ENCODE results near the gene SEMA6B.

SEMA6B gene

DNA sequence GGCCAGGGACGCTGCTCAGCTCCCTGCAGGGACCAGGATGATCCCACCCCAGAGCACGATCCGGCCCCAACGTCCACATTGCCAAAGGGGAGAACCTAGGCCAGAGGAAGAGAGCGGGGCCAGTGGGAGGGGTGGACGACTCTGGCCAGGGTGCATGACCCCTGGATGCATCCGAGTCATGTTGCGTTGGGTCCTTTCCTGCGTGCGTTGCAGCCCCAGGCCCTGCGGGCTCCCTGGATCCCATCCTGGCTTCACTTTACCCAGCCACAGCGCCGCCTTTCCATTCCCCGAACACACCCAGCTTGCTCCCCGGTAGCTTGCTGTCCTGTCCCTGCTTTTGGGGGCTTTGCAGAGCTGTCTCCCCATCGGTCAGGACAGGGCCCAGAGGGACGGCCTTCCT lies 51.7 kb downstream of the SEMA6B start:
- DNase-seq (ENCODE audit: low read depth): no peak

GRCh38 chr19:4507150-4507452 lies 52.4 kb downstream of the SEMA6B start:
- no peak for DNase-seq (ENCODE audit: low read depth)

DNA sequence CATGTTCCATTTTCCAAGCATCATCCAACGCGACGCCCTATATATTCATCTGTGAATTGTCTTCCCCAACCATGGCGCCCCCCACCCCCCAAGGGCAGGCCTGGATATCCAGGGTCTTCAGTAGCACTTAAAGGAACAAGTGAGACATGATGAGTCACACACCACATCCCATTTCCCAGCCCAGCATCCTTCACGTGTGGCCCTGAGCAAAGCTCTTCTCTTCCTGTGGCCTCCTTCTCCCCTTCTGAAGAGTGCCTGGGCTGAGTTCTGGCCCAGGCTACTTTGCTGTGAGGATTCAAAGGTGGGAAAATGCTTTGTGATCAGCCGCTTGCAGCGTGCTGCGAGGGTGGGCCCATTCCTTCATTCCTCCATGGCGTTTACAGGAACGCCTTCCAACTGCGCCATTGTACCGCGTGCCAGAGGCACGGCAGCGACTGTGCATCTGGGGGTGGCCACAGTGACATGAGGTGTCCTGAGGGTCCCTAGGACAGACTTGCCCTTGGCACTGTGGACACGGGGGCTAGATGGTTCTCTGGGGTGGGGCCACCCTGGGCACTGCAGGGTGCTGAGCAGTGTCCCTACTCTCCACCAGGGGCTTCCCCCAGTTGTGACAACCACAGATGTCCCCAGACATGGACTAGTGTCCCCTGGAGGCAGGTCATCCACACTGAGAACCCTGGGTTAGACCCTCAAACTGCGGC lies 52.9 kb downstream of the SEMA6B start:
- no peak for DNase-seq (ENCODE audit: low read depth)

DNA sequence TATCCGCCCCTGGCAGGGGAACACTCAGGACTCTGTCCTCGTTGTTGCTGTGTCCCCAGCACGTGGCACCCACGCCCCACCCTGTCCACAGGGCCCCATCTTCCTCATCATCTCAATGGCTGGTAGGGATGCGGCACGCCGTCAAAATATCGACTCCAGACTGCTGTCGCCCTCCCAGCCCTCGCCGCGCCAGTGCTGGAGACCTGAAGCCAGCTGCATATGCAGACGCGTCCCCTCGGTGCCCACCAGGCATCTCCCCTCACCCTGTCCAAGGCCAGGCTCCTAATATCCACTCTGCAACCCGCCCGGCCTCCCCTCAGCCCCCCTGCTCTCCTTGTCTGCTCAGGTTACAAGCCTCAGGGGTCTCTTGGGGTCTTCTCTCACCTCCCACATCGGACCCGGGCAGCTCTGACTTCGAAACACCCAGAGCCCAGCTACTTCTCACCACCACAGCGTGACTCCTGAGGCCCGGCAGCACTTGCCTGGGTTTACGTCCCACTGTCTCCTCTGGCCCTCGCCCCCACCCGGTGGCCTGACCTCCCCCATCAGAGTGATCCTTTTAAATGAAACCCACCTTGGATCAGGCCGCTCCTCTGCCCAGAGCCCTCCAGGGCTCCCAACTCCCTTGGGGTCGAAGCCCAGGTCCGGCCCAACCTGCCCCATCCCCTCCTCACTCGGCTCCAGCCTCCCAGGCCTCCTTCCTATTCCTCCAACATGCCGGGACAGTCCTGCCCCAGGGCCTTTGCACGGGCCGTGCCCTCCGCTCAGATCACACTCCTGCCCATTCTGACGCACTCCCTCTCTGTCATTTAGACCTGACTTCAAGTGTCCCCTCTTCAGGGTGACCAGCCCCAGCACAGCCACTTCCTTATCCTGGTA lies 53.7 kb downstream of the SEMA6B start:
- no peak for DNase-seq (ENCODE audit: low read depth)

DNA sequence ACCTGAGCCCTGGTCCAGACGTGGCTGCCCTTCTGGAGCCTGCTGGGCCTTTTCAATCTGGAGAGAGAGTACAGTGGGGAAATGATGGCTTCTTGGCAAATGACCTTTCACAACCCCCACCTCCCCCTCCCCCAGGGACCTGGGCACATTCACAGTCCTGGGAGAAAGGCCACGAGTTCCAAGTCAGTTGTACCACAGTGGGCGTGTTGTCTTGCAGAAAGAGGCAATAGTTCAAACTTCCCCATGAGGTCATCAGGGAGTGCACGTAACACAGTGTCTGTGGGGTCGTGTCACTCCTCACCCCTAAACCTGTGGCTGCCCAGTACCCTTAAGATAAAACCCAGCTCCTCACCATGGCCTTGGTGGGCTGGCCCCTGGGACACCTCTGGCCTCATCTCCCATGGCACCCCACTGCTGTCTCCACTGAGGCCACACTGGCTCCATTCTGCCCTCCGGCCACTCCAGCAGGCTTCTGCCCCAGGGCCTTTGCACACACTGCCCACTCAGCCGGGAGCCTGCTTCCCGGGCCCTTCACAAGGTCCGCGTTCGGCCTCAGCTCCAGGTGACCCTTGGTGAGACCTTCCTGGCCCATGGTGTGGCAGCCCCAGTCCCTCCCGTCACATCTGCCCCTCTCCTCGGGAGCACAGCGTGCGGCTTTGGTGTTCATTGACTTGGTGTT lies 54.5 kb downstream of the SEMA6B start:
- DNase-seq (ENCODE audit: low read depth): no peak

- DNase-seq (ENCODE audit: low read depth): no peak
These were observed 55.2 kb downstream of the SEMA6B start for GRCh38 chr19:4504297-4504701.

- DNase-seq (ENCODE audit: low read depth): no peak
These were observed 55.7 kb downstream of the SEMA6B start for GRCh38 chr19:4503825-4504170.

DNA sequence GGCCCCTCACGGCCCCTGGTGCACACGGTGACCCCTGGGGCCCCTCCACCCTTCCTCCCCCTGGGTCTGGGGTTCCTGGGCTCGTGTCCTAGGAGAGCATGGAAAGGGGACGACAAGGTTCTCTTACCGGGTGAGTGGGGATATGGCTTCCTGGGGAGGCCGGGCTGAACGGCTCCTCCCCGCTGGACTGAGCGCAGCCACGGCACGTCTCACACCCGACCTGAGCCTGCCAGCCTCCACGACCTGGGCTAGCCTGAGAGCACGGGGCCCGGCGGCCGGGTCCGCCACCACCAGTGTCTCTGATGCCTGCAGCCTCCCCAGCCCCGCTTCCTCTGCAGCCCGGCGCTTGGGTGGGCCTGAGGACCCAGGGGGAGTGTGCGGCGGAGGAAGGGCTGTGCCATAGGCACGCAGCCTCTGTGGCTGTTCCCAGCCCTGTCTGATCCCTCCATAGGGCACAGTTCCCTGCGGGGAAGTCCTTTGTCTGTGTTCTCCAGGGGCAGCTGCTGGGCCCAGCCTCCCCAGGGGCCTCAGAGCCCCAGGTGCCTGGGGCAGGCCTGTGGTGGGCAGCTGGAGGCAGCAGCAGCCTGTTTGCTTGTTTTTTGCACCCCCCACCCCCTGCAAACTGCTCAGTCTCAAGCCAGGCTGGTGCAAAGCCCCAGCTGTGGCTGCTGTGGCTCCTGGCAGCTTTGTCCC lies 56.2 kb downstream of the SEMA6B start:
- no peak for DNase-seq (ENCODE audit: low read depth)

DNA sequence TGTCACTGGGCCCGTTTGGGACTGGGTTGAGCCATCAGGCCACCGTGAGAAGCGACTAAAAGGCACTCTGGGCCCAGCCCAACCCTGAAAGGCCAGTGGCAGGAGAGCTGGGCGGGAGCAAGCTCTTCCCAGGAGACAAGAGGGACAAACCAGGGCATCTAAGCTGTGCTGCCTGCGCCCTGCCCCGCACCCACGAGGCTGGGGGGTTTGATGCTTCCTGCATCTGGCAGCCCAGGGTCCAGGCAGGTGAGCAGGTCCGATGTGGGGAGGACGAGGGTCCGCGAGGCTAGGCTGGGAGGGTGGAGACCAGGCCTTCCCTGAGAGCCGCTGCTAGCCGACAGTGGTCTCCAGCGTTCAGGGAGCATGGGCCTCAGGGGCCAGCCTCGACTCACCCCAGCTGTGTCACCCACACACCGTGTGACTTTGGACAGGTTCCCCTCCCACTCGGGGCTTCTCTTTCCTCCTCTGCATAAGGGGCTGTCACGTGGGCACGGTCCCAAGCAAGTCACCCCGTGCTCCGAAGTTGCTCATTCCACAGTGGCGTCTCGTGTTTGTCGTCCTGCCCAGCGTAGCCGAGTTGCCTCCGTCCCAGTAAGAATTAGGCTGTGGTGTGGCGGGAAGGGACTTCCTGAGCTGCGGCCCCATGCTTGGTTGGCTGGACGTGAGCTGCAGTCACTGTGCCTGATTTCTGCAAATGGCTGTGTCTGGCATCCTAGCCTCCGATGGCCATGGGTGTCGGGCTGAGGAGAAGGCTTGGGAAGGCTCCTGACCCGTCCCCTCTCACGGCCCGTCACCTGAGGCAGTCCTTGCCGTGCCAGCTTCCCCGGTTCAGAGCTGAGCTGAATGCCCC lies 57.0 kb downstream of the SEMA6B start:
- no peak for DNase-seq (ENCODE audit: low read depth)

- no peak for DNase-seq (ENCODE audit: low read depth)
These were observed 57.8 kb downstream of the SEMA6B start for GRCh38 chr19:4501691-4502090.

DNA sequence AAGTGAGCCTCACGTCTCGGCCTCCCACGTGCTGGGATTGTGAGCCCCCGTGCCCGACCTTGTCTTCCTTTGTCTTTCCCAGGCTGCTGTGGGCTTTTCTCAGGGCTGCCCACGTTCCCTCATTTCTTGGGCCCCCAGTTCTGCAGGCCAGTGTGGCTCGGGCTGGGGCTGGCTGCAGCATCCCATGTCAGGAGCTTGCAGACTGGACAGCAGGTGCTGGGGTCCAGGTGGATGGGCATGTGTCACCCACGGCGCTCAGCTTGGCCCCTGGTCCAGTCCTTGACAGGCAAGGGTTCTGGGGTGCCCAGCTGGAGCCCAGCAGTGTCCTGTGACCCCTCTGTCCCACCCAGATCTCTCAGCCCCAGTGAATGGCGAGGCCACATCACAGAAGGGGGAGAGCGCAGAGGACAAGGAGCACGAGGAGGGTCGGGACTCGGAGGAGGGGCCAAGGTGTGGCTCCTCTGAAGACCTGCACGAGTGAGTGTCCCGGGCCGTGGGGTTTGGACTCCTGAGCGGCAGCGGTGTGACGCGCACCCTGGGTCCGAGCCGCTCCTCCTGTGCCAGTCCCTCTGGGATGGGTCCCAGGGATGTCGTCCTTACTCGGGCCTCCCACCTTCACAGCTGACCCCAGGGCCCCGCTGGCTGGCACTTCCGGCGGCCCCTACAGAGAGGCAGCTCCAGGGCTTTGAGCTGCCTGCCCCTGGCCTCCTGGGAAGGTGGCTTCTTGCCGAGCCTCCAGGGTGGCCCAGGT lies 58.5 kb downstream of the SEMA6B start:
- DNase-seq (ENCODE audit: low read depth): no peak

DNA sequence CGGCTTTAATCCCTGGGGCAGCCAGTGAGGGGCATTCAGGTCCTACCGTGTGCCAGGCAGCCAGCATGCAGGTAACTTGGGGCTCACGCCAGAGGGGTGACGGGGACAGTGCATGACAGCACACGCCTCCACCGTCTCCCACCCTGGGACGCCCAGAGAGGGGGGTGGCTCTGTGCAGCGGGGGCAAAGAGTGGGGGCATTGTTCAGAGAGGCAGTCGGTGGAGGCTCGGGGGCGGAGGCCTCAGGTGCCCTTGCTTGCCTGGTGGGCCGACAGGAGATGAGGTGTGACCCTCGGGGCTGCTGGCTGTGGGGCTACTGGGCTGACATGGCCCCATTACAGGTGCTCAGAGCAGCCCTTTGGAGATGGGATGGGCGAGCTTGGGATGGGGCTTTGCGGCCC lies 59.6 kb downstream of the SEMA6B start:
- no peak for DNase-seq (ENCODE audit: low read depth)

GRCh38 chr19:4499318-4499717 lies 60.2 kb downstream of the SEMA6B start:
- DNase-seq (ENCODE audit: low read depth): no peak

GRCh38 chr19:4498694-4499093 lies 60.8 kb downstream of the SEMA6B start:
- no peak for DNase-seq (ENCODE audit: low read depth)

DNA sequence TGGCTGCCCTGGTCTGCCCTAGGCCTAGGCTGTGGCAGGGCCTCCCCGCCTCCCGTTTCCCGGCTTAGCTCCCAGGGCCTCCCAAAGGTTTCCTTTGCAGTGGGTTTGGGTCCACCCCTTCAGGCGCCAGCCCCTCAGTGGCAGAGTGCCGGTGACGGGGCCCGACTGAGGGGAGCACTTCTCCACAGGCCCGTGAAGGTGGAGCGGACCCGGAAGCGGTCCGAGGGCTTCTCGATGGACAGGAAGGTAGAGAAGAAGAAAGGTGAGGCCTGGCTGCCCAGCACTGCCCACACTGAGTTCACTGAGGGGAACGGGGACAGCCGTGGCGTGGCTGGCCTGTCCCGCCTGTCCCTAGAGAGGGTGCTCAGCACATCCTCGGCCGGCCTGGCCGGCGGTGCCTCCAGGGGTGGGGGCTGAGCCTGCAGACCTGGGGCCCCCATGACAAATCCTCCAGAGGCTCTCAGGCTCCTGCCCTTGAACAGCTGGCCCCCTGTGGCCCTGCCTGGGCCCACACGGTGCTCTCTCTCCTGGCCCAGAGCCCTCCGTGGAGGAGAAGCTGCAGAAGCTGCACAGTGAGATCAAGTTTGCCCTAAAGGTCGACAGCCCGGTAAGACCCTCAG lies 61.6 kb downstream of the SEMA6B start:
- no peak for DNase-seq (ENCODE audit: low read depth)

- no peak for DNase-seq (ENCODE audit: low read depth)
These were observed 63.2 kb downstream of the SEMA6B start for GRCh38 chr19:4496304-4496703.

DNA sequence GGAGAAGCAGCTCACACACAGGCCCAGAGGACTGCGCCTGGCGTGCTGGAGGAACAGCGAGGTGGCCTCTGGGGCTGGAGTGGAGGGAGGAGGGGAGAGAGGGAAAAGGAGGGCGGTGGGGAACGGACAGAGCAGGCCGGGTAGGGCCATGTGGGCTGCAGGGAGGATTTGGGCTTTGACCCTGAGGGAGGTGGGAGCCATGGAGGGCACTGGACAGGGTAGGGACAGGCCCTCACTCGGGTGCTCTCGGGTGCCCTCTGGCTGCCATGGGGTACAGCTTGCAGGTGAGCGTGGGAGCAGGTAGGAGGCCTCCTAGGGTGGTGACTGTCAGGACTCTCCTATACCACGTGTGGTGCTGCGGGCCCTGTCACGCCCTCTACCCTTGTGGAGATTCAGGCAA lies 64.0 kb downstream of the SEMA6B start:
- no peak for DNase-seq (ENCODE audit: low read depth)

GRCh38 chr19:4494691-4495064 lies 64.8 kb downstream of the SEMA6B start:
- DNase-seq (ENCODE audit: low read depth): no peak

DNA sequence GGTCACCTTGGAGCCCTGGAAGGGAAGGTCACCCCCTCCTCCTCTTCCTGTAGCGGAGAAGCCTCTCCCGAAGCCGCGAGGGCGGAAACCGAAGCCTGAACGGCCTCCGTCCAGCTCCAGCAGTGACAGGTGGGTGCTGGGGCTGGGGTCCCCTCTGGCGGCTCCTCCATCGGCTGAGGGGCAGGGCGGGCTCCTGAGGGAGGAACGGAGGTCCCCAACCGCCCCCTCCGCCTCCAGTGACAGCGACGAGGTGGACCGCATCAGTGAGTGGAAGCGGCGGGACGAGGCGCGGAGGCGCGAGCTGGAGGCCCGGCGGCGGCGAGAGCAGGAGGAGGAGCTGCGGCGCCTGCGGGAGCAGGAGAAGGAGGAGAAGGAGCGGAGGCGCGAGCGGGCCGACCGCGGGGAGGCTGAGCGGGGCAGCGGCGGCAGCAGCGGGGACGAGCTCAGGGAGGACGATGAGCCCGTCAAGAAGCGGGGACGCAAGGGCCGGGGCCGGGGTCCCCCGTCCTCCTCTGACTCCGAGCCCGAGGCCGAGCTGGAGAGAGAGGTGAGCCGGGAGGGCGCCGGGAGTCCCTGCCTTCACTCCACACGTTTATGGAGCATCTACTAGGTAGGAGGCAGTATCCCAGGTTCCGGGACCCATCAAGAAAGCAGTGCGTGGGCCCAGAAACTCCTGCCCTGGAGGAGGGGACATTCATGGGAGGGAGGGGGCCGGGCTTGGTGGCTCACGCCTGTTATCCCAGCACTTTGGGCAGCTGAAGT lies 65.4 kb downstream of the SEMA6B start:
- no peak for DNase-seq (ENCODE audit: low read depth)

All from stimulated activated CD8-positive, alpha-beta memory T cell treated with anti-CD3 and anti-CD28 coated beads, Interleukin-12 subunit alpha, Interleukin-12 subunit beta, amount 100 ng/mL, for 4 hours (primary cell).